Activated CD8-positive, alpha-beta memory T cell treated with anti-CD3 and anti-CD28 coated beads, Interleukin-2, amount 50 U/mL, for 24 hours (primary cell): ENCODE results near the gene LYG1.
A peak's percentile ranks its signal among the peaks of the same experiment; 100 is the strongest.
"Not testable (repeated sequence)": the region's sequence is repeated elsewhere in the genome, so short reads cannot be mapped to it uniquely, and the experiment has no call there.

Experiments
- DNase-seq: peaks from one replicate; pipeline ENCODE4 v3.0.0-alpha.2; 2020; ENCODE audit errors: extremely low read depth

LYG1 gene

DNA sequence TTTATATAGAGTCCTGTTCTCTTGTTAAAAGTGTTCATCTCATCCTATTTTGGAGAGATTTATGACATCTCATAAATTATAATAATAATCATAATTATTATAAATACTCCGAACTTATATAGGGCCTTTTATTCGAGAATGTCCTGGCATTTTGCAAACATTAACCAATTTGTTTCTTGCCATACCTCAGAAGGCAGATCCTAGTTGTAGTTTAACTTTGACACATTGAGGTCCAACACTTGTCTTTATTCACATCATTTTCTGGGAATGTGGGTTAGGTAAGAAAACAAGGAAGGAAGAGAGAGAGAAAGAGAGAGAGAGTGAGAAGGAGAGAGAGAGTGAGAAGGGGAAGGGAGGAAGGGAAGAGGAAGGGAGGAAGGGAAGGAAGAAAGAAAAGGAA is at the start of gene LYG1:
TSS of gene LYG1 (minus strand) at position 101 of the 400 bp plus-strand sequence. CDS start 5,527 bp downstream, outside the sequence.
- not testable (repeated sequence) for DNase-seq

DNA sequence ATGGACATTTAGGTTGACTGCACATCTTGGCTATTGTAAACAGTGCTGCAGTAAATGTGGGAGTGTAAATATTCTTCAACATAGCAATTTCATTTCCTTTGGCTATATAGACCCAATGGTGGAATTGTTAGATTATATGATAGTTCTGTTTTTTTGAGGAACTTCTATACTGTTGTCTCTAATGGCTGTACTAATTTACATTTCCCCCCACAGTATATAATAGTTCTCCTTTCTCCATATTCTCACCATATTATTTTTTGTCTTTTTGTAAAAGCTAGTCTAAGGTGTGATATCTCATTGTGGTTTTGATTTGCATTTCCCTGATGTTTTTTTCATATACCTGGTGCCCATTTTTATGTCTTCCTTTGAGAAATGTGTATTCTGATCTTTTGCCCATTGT is 49.2 kb upstream of the LYG1 start:
- no peak for DNase-seq

GRCh38 chr2:99348173-99348572 is 47.2 kb upstream of the LYG1 start:
- DNase-seq = no peak

GRCh38 chr2:99346218-99346617 is 45.2 kb upstream of the LYG1 start:
- no peak for DNase-seq

- DNase-seq = not testable (repeated sequence)
Observed at GRCh38 chr2:99345446-99345845, 44.4 kb upstream of the LYG1 start.

GRCh38 chr2:99342536-99342935 is 41.5 kb upstream of the LYG1 start:
- DNase-seq = no peak

DNA sequence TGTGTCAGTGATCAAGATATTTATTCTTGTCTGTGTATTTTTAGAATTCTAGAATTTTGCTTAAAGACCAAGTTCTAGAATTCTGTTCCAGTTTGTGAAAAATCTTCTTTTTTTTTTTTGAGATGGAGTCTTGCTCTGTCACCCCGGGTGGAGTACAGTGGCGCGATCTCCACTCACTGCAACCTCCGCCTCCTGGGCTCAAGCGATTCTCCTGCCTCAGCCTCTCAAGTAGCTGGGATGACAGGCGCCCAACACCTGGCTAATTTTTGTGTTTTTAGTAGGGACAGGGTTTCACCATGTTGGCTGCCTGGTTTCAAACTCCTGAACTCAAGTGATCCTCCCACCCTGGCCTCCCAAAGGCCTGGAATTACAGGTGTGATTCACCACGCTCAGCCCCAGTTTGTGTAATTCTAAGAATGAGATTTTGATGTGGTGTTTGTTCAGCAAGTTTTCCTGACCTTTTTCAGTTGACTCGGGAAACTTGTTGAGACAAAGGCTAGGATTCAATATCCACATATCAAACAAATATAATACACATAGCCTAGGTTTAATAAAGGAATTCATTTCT is 39.8 kb upstream of the LYG1 start:
- DNase-seq = no peak

DNA sequence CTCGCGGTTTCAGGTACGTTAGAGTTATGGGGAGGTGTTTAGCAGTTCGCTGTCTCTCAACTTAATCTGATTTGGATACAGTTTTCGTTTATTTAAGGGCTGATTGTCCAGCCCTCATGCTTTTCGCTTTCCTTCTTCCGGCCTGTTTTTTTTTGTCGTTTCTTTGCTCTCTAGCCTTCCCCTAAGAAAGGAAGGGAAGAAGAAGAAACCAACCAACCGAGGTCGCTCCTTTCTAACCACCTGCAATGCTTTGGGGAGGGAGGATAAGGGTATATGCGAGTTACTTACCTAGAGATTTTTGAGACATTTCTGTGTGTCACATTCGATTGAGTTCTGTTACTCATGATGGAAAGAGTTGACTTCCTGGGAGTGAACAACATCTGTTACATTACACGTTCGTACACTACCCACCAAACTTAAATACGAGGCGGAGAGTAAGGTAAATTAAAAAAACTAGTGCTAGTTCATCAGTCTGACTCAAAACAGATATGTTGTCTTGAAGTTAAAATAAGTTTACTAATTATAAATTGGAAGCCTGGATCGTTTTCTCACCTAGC is 37.1 kb upstream of the LYG1 start:
- no peak for DNase-seq

DNA sequence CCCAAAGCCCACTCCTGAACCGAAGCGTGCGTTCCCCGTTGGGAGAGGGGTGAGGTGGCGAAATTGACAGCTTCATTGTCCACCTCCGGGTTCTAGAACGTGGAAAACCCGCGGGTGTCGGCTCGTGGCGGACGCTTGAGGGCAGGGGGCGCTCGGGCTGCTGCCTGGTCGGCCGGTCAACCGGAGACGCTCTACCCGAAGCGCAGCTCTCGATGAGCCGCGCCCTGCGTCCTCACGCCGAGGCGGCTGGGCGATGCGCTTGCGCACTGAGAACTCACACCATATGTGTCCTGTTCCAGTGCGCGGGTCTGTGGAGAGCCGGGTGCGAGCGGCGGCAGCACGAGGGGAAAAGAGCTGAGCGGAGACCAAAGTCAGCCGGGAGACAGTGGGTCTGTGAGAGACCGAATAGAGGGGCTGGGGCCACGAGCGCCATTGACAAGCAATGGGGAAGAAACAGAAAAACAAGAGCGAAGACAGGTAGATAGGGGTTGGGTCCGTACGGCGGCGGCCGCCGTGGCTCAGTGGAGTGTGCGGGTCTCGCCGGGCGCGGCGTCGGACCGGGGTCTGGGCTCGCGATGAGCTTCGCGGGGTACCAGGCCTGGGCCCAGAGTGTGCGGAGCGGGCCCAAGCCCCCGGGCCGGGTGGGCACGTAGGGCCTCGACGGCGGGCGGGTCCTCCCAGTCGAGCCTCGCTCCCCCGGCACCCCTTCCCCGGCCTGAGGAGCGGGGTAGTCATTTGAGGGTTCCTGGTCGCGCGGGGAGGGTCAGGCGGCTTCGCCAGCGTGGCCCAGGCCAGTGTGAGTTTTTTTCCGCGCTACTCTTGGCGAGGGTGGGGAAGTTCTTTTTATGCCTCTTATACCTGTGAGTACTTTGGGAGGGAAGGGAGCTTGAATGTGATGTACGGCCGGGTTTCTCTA is 36.4 kb upstream of the LYG1 start, which contains the start of gene EIF5B:
TSS of gene EIF5B (plus strand) at position 277 of the 916 bp plus-strand sequence. CDS start at position 443, 166 bp downstream.
- DNase-seq = peak; percentile 78

DNA sequence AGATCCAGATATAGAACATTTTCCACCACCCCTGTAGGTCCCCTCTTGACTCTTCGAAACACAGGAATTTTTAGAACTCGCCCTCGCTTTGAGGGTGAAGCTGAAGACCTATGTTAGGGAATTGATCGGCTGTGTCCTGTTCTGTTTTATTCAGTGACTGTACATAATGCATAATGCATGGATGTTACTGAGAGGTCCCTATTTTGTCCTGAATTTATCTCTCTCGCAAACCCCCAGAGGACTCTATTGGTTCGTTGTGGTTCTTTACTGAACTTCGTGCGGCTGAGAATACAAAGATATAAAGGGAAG is 35.8 kb upstream of the LYG1 start:
- no peak for DNase-seq

- peak; percentile 93 for DNase-seq
Observed at GRCh38 chr2:99335911-99336803, 35.2 kb upstream of the LYG1 start, which contains the start of gene TXNDC9. TXNDC9 (minus strand) TSS chr2:99336333; CDS start chr2:99333210, 3,123 bp downstream.

- DNase-seq = no peak
Observed at GRCh38 chr2:99325384-99325783, 24.4 kb upstream of the LYG1 start.

- DNase-seq = not testable (repeated sequence)
Observed at GRCh38 chr2:99317873-99318200, 16.8 kb upstream of the LYG1 start.

- no peak for DNase-seq
Observed at GRCh38 chr2:99317161-99317872, 16.3 kb upstream of the LYG1 start.

DNA sequence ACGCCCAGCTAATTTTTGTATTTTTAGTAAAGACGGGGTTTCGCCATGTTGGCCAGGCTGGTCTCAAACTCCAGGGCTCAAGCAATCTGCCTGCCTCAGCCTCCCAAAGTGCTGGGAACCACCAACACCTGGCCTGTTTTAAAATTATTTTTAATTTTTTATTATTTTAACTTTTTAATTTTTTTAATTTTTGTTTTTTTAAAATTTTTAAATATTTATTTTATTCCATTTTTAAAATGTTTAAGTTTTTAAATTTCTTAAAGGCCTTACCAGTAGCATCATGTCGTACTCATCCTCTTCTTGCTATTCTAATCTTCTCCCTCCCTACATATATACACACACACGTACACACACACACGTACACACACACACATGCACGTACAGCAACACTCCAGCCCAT is 1.4 kb downstream of the LYG1 start:
- no peak for DNase-seq

GRCh38 chr2:99297994-99298393 is 3.0 kb downstream of the LYG1 start:
- no peak for DNase-seq

GRCh38 chr2:99285526-99285925 is 15.5 kb downstream of the LYG1 start:
- no peak for DNase-seq

DNA sequence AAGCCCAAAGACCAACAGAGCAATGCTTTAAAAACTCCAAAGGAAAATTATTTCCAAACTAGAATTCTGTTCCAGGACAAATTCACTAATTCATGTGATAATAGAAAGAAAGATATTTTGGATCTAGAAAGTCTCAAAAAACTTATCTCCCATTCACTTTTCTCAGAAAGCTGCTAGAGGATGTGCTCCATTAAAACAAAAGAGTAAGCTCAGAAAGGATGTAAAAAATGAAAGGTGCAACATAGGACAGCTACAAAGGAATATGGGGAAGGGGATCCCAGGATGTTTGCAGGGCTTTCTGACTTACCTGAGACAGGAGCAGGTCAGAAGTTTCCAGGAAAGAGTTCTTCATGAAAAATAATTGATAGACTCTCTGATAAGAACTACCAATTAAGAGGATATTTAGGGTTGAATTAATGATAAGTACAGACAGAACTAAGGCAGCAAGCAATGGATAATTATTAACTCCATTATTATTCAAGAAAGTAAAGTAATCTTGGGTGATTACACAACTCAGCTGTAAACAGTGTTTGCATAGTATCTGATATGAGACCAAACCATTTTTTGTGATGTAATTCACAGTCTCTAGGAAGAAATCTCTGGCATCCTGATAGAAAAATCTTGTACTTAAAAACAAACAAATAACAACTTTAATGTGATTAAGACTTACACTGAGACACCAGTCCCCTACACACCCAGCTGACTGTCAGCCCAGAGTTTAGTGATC is 20.9 kb downstream of the LYG1 start:
- DNase-seq = no peak

GRCh38 chr2:99278793-99279291 is 22.2 kb downstream of the LYG1 start:
- DNase-seq = no peak

DNA sequence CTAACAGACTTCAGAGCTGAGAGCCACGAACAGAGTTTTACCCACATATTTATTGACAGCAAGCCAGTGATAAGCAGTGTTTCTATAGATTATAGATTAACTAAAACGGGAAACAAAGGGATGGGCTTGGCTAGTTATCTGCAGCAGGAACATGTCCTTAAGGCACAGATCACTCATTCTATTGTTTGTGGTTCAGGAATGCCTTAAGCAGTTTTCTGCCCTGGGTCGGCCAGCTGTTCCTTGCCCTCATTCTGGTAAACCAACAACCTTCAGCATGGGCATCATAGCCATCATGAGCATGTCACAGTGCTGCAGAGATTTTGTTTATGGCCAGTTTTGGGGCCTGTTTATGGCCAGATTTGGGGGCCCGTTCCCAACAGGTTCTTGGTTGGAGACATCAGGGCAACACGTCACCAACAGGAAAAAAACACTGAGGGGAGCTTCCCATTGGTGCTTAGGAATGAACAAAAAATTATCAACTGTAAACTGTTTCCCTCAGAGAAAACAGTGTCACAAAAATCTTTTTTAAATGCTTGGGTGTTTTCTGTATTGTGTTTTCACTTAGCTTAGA is 22.7 kb downstream of the LYG1 start:
- not testable (repeated sequence) for DNase-seq
